ENCODE results near the gene GPR160.

The GPR160 gene

GRCh38 chr3:170033489-170033888, 4.3 kb upstream of the GPR160 start:
- no peak for DNase-seq

DNA sequence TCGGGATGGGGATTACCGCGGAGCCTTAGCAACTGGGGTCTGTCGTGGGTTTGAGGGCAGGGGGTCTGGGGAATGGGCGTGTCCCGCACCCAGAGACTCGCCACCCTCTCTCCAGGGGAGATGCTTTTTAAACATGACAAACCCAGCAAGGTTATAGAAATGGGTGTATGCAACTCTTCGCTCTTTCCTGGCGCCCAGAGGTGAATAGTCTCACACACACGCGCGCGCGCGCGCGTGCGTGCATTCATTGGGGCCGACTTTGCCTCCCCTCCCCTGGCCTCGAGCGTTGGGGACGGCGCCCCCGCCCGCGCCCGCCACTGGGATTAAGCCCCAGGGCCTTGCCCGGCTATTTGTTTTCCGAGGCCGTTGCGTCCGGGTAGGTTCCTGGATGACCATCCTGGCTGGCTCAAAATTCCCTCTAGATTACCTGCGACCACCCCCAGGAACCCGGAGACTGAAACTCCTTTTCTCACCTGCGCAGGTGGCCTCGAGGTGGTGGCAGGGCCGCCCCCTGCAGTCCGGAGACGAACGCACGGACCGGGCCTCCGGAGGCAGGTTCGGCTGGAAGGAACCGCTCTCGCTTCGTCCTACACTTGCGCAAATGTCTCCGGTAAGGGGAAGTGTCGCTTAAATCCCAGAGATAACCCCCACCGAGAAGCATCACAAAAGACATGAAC, 777 bp downstream of the GPR160 start:
- no peak for DNase-seq

- no peak for DNase-seq
Measured at GRCh38 chr3:170040418-170040817, 2.6 kb downstream of the GPR160 start.

GRCh38 chr3:170043506-170043905, 5.7 kb downstream of the GPR160 start:
- DNase-seq, result no peak

- DNase-seq, result no peak
Measured at GRCh38 chr3:170044271-170044670, 6.5 kb downstream of the GPR160 start.

DNA sequence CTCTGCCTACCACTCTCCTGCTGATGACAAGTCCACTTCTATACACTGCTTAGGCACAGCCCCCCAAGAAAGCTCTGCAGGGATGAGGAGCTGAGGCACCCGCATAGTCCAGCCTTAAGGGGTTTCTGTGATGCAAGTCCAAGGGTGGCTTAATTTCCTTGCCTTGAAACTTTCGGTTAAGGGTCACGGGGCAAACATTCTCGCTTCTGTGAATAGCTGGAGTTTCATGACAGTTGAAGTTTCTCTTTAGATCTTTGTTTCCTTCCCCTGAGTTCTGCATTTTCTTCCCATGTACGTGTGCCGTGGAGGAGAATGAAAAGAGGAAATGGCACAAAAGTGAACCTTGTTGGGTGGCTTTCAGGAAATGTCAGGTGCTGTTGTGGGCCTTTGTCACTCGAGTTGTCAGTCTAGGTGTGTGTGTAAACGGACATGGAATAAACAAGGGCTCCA, 7.0 kb downstream of the GPR160 start:
- DNase-seq, result no peak

- DNase-seq, result no peak
Measured at GRCh38 chr3:170046269-170047132, 8.7 kb downstream of the GPR160 start.

GRCh38 chr3:170047133-170047404, 9.3 kb downstream of the GPR160 start:
- DNase-seq, result no peak

DNA sequence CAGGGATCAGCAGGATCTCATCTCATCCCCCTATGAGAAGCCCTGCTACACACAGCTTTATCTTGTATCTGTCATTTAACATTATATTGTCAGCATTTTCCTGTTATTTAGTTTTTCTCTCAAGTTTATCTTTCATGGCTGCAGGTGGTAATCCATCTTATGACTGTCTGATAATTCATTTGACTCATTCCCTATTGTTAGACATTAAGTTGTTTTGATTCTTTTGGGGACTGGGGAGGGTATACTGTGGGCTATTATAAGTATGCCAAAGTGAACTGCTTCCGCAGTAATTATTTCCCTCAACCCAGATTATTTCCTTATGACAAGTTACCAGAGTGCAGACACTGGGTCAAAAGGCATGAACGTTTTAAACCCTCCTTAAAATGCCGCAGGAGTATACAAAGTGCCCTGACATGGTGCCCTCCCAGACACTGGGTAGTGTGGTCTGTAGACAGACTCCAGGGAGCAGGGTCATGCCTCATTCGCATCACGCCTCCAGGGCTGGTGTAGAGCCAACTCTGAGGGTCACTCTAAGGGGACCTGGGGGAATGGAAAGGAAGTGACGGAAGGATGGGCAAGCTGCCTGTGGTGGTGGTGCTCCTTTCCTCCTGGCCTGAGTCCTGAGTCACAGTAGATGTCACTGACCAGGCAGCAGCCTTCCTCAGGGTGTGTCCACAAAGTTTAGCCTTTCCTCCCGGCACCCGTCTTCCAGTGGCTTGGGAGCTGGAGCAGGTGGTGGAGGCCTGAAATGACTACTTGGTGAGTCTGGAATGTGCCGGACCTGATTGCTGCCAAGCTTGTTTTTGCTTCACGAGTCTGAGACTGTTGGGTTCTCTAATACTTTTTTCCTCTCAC, 11.6 kb downstream of the GPR160 start:
- DNase-seq, result no peak

- DNase-seq, result no peak
Measured at GRCh38 chr3:170050753-170051152, 13.0 kb downstream of the GPR160 start.

- no peak for DNase-seq
Measured at GRCh38 chr3:170052398-170052797, 14.6 kb downstream of the GPR160 start.

GRCh38 chr3:170054204-170054603, 16.4 kb downstream of the GPR160 start:
- DNase-seq, result no peak

DNA sequence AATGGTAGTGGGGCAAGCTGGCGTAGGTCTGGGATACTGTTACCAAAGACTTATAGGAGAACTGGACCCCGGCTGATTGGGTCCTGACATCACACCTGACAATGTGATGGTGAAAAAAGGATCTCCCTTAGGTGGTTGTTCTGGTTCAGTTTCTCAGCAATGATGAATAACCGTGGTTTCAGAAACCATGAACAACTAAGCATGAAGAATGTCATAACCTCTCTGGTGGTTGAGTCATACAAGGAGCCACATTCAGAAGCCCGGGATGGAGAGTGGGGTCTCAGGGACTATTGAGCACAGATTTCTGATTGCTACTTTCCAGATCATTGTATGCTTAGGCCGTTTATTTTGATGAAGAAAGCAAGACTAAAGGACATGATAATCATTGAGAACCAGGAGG, 17.4 kb downstream of the GPR160 start:
- DNase-seq, result no peak

DNA sequence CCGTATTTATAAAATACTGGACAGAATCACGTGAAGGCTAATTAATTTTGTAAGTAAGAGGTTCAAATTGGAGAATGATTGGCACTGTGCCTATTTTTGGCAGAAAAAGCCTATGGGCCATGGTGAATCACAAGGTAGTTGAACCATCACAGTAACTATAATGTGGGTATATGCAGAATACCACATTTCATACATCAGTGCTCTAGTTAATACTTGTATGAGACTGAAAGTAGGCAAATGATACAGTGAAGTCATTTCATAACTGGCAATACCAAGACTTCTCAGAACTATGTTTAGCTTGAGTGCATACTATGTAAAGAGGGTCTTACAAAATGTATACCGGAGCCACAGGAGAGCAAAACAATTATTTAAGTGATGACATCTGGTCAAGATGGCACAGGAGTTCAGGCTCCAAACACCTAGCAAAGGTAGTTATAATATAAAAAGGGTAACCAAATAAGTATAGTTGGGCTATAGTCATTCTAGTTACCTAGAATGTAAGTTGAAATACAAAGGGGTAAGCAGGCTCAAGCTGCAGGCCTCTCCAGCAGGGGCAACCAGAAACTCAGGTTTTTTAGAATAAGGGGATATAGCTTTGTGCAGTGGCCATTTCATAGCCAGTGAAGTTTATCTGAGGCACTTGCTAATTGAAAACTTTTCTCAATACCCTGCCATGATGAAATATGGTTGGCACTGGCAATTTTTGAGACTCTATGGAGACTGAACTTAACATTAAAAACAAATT, 19.1 kb downstream of the GPR160 start:
- no peak for DNase-seq

DNA sequence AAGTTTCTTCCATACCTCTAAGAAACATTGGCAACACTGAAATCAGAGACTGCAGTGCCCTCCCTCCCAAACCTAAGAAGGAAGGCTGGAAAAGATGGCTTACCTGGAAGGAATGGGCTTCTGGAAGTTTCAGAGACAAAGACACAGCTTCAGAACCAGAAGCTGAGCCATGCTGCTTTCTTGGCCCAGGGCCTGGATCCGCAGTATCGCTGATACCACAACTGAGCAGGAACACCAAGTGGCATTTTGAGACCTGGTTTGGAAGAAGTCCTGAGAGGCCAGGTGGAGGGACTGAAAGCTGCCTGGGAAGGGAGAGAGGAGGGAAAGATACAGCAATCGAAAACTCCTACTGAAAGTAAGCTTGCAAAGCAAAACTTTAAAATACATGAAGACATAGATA, 19.8 kb downstream of the GPR160 start:
- no peak for DNase-seq

DNA sequence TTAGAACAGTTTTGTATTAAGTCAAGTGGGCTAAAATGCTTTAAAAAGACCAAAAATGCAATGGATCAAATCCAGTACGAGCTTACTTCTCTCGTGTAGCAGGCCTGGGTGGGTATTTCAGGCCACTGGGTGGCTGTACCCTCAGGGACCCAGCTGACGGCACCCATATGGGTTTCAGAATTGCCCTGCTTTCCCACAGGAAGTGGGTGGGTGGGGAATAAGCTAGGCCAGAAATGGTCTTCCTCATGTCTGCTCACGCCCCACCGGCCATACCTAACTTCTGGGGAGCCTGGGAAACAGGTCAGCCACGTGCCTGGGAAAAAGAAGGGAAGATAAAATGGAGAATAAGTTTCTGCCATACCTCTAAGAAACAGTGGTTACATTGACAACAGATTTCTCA, 20.3 kb downstream of the GPR160 start:
- DNase-seq, result no peak

- DNase-seq, result no peak
Measured at GRCh38 chr3:170059447-170059846, 21.7 kb downstream of the GPR160 start.

DNA sequence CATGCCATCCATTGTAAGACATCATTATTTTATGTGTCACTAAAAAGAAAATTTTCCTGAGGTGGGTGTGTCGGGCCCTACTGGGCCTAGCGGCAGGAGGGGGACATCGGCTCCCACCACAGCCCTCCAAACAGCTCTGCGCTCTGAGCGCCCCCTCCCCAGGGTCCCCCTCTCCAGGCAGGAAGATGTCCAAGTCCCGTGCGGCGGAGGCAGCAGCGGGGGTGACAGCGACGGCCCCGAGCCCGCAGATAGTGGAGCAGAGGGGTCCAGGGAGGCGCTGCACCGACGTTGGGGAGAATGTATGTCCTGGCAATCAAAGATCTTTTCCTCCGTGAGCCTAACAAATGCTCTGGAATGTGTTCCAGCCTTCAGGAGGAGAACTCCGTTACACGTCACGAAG, 24.3 kb downstream of the GPR160 start:
- no peak for DNase-seq

- no peak for DNase-seq
Measured at GRCh38 chr3:170062769-170063168, 25.0 kb downstream of the GPR160 start.

GRCh38 chr3:170063691-170064090, 25.9 kb downstream of the GPR160 start:
- DNase-seq, result no peak

- DNase-seq, result no peak
Measured at GRCh38 chr3:170064108-170064507, 26.3 kb downstream of the GPR160 start.

DNA sequence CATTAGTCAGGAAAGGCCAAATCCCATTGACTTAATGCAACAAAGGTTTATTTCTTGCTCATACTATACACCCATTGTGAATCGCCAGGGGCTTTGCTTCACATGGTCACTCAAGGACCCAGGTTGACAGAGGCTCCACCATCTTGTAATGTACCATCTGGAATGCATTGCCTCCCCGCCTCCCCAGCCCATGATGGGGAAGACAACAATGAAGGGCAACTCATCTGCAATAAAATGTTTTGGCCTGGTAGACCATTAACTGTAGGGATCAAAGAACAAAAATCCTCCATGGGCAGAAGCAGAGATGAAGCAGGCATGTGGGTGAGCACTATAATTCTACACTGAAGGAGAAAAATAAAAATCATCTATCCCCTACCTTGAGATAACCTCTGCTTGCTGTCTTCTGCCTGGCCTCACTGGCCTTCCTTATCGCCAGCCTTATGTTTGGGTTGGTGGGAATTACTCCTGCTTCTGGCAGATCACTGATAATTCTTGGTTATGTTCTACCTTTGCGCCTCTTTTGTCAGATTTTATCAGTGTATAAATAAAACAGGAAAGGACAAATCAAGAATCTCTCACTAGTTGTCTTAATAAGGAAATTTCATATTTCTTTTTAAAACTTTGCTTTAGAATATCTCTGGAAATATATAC, 37.8 kb downstream of the GPR160 start:
- DNase-seq, result no peak

Measured in NCI-H524 treated with DMSO at 0.1 percent for 48 hours (cell line).